ACHN (cell line): ENCODE measurements around the gene KRR1.
"Not testable (repeated sequence)": the region's sequence is repeated elsewhere in the genome, so short reads cannot be mapped to it uniquely, and the experiment has no call there.

Experiments used
- DNase-seq: peaks from one replicate; pipeline ENCODE4 v3.0.0-alpha.2; 2015
- in situ Hi-C: cut with HindIII; loops from 2 replicates; pipeline ENCODE4 v1.10.0; 2017; ENCODE audit warnings: low sequenced_read_pairs, low pct_ligation_motif_present, low pct_unique_long_range_greater_than_20kb

The KRR1 gene

GRCh38 chr12:75482646-75483045, 28.8 kb downstream of the KRR1 start:
- in situ Hi-C loops: no loop called here
- DNase-seq: no peak

DNA sequence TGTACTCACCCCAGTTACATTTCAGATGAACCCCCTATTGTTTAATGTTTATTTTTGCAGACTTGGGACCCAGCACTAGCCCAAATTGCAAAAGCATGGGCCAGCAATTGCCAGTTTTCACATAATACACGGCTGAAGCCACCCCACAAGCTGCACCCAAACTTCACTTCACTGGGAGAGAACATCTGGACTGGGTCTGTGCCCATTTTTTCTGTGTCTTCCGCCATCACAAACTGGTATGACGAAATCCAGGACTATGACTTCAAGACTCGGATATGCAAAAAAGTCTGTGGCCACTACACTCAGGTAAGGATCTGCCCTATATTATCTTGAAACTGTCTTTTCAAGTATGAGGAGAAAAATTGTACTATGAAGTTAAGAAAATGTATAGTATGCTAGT, 29.6 kb downstream of the KRR1 start:
- peak; percentile 33 for DNase-seq
- in situ Hi-C loops: no loop called here

DNA sequence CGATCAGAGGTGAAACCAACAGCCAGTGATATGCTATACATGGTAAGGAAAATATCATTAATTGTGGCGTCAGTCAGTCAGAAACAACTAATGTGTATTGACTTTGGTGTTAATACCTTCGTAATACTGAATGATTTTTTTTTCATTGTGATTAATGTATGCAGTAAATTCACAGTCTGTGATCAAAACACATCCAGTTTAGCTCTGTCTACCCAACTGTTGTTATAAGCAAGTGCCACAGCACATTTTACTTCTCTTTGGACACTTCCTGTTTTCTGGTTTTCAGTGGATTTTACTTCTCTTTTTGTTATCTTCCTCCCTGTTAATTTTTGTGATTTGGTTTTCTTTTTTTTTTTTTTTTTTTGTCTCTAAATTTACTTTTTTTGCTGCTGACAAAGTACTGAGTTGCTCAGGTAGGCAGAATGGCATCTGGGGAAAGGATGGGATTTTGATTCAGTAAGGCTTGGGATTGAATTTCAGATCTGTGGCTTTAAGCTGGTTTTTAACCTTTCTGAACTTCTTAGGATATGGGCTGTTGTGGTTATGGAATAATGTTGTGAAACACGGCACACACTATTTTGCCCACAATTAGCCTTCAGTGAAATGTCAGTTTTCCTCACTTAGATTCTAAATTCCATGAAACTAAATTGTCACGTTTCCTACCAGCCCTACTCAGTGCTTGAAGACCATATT, 30.2 kb downstream of the KRR1 start:
- in situ Hi-C loops: no loop called here
- peak; percentile 39 for DNase-seq

GRCh38 chr12:75480469-75480949, 30.9 kb downstream of the KRR1 start, which contains the start of gene GLIPR1:
Gene GLIPR1, plus strand, starts transcription at chr12:75480755. Its CDS starts 126 bp downstream, at chr12:75480881.
- DNase-seq: peak; percentile 99
- in situ Hi-C loops: no loop called here

GRCh38 chr12:75479963-75480461, 31.4 kb downstream of the KRR1 start:
- DNase-seq: peak; percentile 72
- in situ Hi-C loops: no loop called here

DNA sequence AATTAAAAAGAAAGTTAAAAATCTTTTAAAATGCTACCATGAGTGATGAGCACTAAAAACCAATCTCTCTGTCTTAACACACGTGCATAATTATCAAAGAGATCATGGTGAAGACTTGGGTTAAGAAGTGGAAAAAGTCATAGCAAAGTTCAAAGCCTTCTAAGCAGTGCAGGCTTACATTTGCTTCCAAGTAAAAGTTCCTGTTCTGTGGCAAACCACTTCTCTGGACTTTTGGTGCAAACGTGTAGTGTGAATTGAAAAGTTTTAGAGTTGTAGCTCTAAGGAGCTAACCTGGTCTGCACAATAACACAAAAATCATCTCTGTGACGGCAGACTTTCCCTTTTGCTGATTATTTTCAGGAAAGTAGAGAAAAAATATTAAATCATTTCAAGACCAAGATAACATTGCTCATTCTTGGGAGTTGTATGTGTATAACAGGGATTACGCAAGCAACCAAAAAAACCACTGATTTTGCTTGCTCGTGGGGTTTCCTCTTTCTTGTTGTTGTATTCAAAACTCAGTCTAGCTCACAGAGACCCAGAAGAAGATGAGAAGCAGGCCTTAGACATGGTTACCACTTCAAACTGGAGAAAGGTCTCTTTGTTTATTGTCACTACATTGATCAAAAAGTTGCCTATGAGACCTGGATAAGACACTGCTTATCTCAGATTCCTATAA, 33.2 kb downstream of the KRR1 start:
- DNase-seq: no peak
- in situ Hi-C loops: no loop called here

DNA sequence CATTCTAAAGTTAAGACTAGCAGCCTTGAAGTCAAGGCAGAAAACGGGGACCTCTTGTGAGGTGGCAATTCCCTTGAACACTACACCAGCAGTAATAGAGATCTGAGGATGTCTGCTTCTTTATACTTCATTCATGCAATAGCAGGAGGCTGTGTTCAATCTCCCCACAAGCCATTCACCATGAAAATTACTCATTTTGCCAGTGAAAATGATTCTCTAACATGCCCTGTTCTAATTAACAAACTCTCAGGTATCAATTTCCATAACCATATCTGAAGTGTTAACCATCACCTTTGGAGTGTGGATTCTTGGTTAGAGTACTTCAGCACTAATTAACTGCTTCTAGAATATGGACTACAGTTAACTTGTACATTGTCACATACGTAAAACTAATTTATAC, 34.3 kb downstream of the KRR1 start:
- in situ Hi-C loops: no loop called here
- no peak for DNase-seq

- DNase-seq: no peak
- in situ Hi-C loops: no loop called here
Observed at GRCh38 chr12:75476071-75476470, 35.3 kb downstream of the KRR1 start.

DNA sequence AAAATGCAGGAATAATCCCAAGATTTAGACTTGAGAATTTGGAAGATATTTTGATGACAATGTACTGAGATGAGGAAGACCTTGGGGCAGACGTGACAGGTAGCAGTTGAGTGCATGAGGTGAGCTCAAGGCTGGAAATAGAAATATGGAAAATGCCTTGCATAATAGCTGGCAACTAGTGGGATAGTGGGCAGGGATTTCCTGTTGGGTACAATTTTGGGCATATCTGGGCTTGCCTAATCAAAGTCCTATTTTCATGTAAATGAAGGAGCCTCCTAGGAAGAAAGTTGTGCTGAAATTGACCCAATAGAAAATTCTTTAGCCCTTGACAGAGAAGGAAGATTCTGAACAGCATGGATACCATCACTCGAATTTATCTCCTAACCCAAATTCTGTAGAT, 37.3 kb downstream of the KRR1 start:
- in situ Hi-C loops: no loop called here
- no peak for DNase-seq

- in situ Hi-C loops: no loop called here
- DNase-seq: no peak
Observed at GRCh38 chr12:75471902-75472890, 39.2 kb downstream of the KRR1 start.

GRCh38 chr12:75460204-75460603, 51.2 kb downstream of the KRR1 start:
- no peak for DNase-seq
- in situ Hi-C loops: no loop called here

DNA sequence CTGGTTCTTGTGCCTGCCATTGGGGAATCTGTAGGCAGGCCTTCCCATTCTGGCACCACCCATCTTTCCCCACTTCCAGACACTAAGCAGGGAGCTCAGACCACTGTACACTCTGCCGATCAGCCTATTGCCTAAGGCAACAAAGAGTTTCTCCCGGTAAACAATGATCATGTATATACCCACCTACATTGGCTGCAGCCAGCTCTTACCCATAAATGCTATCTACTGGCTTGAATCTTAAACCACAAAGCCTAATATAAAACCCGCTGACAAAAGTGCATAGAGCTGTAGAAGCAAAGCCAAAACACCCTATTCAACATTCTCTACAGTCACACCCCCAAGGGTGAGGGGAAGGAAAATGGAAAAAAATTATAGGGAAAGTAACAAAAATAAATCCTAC, 51.7 kb downstream of the KRR1 start:
- in situ Hi-C loops: no loop called here
- DNase-seq: no peak

DNA sequence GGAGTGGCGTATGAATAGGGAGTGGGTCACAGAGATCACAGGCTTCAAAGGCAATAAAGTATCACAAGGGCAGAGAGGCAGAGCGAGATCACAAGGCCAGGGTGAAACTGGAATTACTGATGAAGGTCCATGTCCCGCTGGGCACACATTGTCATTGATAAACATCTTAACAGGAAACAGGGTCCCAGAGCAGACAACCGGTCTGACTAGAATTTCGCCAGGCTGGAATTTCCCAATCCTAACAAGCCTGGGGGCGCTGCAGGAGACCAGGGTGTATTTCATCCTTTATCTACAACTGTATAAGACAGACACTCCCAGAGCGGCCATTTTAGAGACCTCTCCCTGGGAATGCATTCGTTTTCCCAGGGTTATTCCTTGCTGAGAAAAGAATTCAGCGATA, 53.5 kb downstream of the KRR1 start:
- DNase-seq, in situ Hi-C loops: not testable (repeated sequence)

- in situ Hi-C loops: no loop called here
- no peak for DNase-seq
Observed at GRCh38 chr12:75457191-75457590, 54.2 kb downstream of the KRR1 start.

DNA sequence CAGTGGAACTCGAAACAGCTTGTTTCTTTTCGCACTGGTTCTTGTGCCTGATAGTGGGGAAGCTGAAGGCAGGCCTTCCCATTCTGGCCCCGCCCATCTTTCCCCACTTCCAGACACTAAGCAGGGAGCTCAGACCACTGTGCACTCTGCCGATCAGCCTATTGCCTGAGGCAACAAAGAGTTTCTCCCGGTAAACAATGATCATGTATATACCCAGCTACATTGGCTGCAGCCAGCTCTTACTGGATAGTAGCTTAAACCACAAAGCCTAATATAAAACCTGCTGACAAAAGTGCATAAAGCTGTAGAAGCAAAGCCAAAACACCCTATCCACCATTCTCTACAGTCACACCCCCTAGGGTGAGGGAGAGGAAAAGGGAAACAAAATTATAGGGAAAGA, 55.6 kb downstream of the KRR1 start:
- no peak for DNase-seq
- in situ Hi-C loops: no loop called here

DNA sequence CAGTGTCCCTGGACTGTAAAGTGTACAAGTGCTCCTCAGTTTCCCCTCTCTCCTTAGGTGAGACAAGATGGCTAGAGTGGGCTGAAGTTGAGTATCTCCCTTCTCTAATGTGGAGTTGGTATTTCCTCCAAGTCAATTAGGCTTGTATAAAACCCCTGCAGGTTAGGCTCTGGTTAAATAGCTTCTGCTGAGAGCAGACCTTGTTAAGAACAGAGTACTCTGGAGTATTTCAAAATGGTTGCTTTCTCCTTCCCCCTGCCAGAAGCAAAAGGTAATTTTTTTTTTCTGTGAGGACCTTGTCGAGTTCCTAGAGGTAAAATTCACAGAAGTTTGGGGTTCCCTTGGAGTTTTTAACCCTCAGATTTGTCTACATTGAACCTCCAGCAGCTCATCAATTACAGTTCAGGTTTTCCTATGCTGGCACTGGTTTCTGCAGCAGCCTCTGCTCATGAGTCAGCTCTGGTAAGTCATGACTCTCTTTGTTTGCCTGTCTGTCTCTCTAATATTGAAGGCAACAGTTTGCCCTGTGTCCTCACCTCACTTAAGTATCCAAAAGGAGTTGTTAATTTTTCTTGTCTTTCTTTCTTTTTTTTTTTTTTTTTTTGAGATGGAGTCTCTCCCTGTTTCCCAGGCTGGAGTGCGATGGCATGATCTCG, 58.6 kb downstream of the KRR1 start:
- no peak for DNase-seq
- in situ Hi-C loops: no loop called here

- in situ Hi-C loops: no loop called here
- no peak for DNase-seq
Observed at GRCh38 chr12:75447691-75448393, 63.6 kb downstream of the KRR1 start.

DNA sequence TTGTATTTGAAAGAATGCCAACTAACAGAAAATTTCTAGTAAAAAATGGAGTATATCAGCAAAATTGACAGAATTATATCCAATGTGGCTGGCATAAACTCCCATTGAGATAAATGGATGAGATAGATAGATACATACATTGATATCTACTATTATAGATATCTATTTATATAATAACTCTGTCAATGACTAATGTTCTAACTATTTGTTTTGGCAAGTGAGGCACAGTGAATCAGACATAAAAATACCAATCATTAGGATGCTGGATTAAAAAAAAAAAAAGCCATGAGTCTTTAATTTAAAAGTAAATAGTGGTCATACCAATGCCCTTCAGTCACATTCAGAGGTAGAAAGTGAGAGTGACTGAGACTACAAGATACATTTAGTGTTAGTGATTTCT, 64.6 kb downstream of the KRR1 start:
- DNase-seq: peak; percentile 15
- in situ Hi-C loops: no loop called here
